Transverse colon (tissue), 4 donors: ENCODE data around the gene TANGO2. TPM values are rescaled to one million over a fixed set of nuclear protein-coding genes. Genes with fewer than 3 reads are reported as not detected.

ENCODE experiments used
- DNase-seq: peaks from one replicate; pipeline ENCODE4 v3.0.0-alpha.2; 2019
- H3K27ac ChIP-seq, 4 donors: fragments of 200-600 bp; sonication (generic); 2 replicates each; pipeline ENCODE4 v1.5.1; 2016 to 2018; ENCODE audit warnings: inconsistent platforms in 4 of 4
- H3K27me3 ChIP-seq: fragments of 200-600 bp; sonication (generic); 2 replicates; pipeline ENCODE4 v1.5.1; 2017; ENCODE audit warnings: inconsistent platforms
- H3K36me3 ChIP-seq, 4 donors: fragments of 200-600 bp; sonication (generic); 2 replicates each; pipeline ENCODE4 v1.5.1; 2017 to 2019; ENCODE audit warnings: inconsistent platforms in 4 of 4
- H3K4me1 ChIP-seq, 4 donors: fragments of 200-600 bp; sonication (generic); 2 replicates each; pipeline ENCODE4 v1.5.1; 2017 to 2020; ENCODE audit warnings: inconsistent platforms in 4 of 4
- H3K4me3 ChIP-seq, 4 donors: fragments of 200-600 bp; sonication (generic); 1 replicate in 1 of 4; 2 replicates in 3 of 4; pipeline versions ENCODE4 v1.5.1 to v1.6.1; 2017 to 2019; ENCODE audit warnings: inconsistent platforms in 4 of 4
- H3K9me3 ChIP-seq, 2 donors: fragments of 200-600 bp; sonication (generic); 2 replicates each; pipeline ENCODE4 v1.5.1; 2017 to 2019; ENCODE audit warnings: inconsistent platforms in 2 of 2
- CTCF ChIP-seq, 5 experiments: fragments of 200-600 bp in 3 of 5; fragments of 450-650 bp in 2 of 5; sonication (generic) in 3 of 5; IDR thresholded peaks; 1 replicate in 2 of 5; 2 replicates in 3 of 5; pipeline ENCODE4 v1.5.1; 2016 to 2017; ENCODE audit warnings: antibody characterized with exemption in 5 of 5, inconsistent platforms in 3 of 5, mild to moderate bottlenecking in 2 of 5, moderate library complexity in 1 of 5
- EP300 ChIP-seq: sonication (generic); formaldehyde crosslinking; IDR thresholded peaks from one replicate; pipeline ENCODE4 v1.6.1; 2017; ENCODE audit warnings: antibody characterized with exemption, low read depth
- POLR2A ChIP-seq: fragments of 450-650 bp; IDR thresholded peaks from one replicate; pipeline ENCODE4 v1.6.1; 2016; ENCODE audit warnings: antibody characterized with exemption, mild to moderate bottlenecking, moderate library complexity
- POLR2AphosphoS5 ChIP-seq, 3 donors: sonication (generic); formaldehyde crosslinking; IDR thresholded peaks; one replicate each; pipeline ENCODE4 v1.6.1; 2016; ENCODE audit warnings: antibody characterized with exemption in 3 of 3
- WGBS, 2 donors: methylation state at CpG; one replicate each; pipeline ENCODE4 v1.1.5; 2018; ENCODE audit warnings: low coverage in 1 of 2; 5-methylcytosine and 5-hydroxymethylcytosine counted together
- in situ Hi-C, 4 donors: fragments of 200-750 bp; cut with MboI; loops; one replicate each; pipeline versions ENCODE4 v1.15.0 to v1.15.1; 2017; ENCODE audit warnings: low sequenced_read_pairs in 3 of 4, low pct_ligation_motif_present in 1 of 4, low pct_unique_long_range_greater_than_20kb in 1 of 4
- intact Hi-C: fragments of 100-400 bp; cut with DNase I; formaldehyde crosslinking; loops from one replicate; pipeline ENCODE4 v1.15.1; 2023; ENCODE audit warnings: low total_unique reads
- total RNA-seq, 4 donors: library from RNA; depleted of rRNA; stranded (reverse); fragments of >200 nt; gene quantifications; one replicate each; pipeline ENCODE4 v1.1.0, GENCODE V29; 2016

The TANGO2 gene
- total RNA-seq, 4 donors from 2014 or later, result 32.9 to 101 (median 50.6) TPM

- no peaks in the 10 kb centered on the region for H3K27me3 ChIP-seq
- H3K27ac ChIP-seq, result no peak overlapping the region
- 96% methylated on average over 10 of the region's 10 CpGs; no CpG with 5 or more reads in 1 of the 2 donors for WGBS, 2 donors
- no peak overlapping the region for H3K4me3 ChIP-seq
- intact Hi-C loops, result no loop called here
- in situ Hi-C loops, result no loop called here
- DNase-seq, result no peak
- no peaks in the 10 kb centered on the region for H3K4me1 ChIP-seq
- peaks cover 0 to 11% (median 2%) of the 10 kb centered on the region in 4 donors for H3K36me3 ChIP-seq
- H3K9me3 ChIP-seq, result no peaks in the 10 kb centered on the region
- TF ChIP-seq POLR2AphosphoS5 (IDR thresholded peaks at IDR 0.05) (no peak), EP300 (no peak), CTCF (IDR thresholded peaks at IDR 0.05) (no peak), POLR2A (no peak)
Observed at GRCh38 chr22:20060700-20061480, 40.0 kb downstream of the TANGO2 start.

- intact Hi-C loops, result no loop called here
- no peaks in the 10 kb centered on the region for H3K4me1 ChIP-seq
- no peaks in the 10 kb centered on the region for H3K9me3 ChIP-seq
- no peak for DNase-seq
- TF ChIP-seq POLR2AphosphoS5 (IDR thresholded peaks at IDR 0.05) (no peak), POLR2A (no peak), EP300 (no peak), CTCF (IDR thresholded peaks at IDR 0.05) (no peak)
- H3K4me3 ChIP-seq, result no peak overlapping the region
- H3K27me3 ChIP-seq, result no peaks in the 10 kb centered on the region
- H3K36me3 ChIP-seq, result peaks cover 0 to 11% (median 2%) of the 10 kb centered on the region in 4 donors
- in situ Hi-C loops, result no loop called here
- WGBS, 2 donors, result 81% methylated on average over 7 of the region's 11 CpGs; no CpG with 5 or more reads in 1 of the 2 donors
- H3K27ac ChIP-seq, result no peak overlapping the region
Observed at GRCh38 chr22:20061481-20061861, 40.6 kb downstream of the TANGO2 start.

GRCh38 chr22:20062043-20062765, 41.3 kb downstream of the TANGO2 start:
- Histone ChIP-seq H3K9me3 (no peaks in the 10 kb centered on the region), H3K4me1 (no peaks in the 10 kb centered on the region), H3K27me3 (no peaks in the 10 kb centered on the region), H3K36me3 (peaks cover 0 to 11% (median 2%) of the 10 kb centered on the region in 4 donors), H3K4me3 (no peak overlapping the region), H3K27ac (no peak overlapping the region)
- no peak for DNase-seq
- no peak for TF ChIP-seq POLR2AphosphoS5 (IDR thresholded peaks at IDR 0.05)
- TF ChIP-seq CTCF (IDR thresholded peaks at IDR 0.05), result no peak
- no peak for TF ChIP-seq POLR2A
- no peak for TF ChIP-seq EP300
- WGBS, 2 donors, result 93% methylated on average over 17 of the region's 18 CpGs; no CpG with 5 or more reads in 1 of the 2 donors
- intact Hi-C loops, result no loop called here
- in situ Hi-C loops, result no loop called here

- Histone ChIP-seq H3K27ac (no peak overlapping the region), H3K36me3 (peaks cover 0 to 11% (median 2%) of the 10 kb centered on the region in 4 donors), H3K27me3 (no peaks in the 10 kb centered on the region), H3K9me3 (no peaks in the 10 kb centered on the region), H3K4me1 (no peaks in the 10 kb centered on the region), H3K4me3 (no peak overlapping the region)
- TF ChIP-seq POLR2AphosphoS5 (IDR thresholded peaks at IDR 0.05), result no peak
- TF ChIP-seq CTCF (IDR thresholded peaks at IDR 0.05), result no peak
- TF ChIP-seq EP300, result no peak
- TF ChIP-seq POLR2A, result no peak
- no peak for DNase-seq
- in situ Hi-C loops (no loop called here), intact Hi-C loops (no loop called here)
- WGBS, 2 donors, result 87 to 93% methylated on average over 3 to 11 of the region's 11 CpGs
Observed at GRCh38 chr22:20062766-20063083, 41.8 kb downstream of the TANGO2 start.
